HG03139 (cell line): ENCODE measurements around the gene CCSER2.
A peak's percentile ranks its signal among the peaks of the same experiment; 100 is the strongest.
"Not testable (repeated sequence)": the region's sequence is repeated elsewhere in the genome, so short reads cannot be mapped to it uniquely, and the experiment has no call there.

Experiments used
- ATAC-seq: cut with Tn5 transposase; IDR thresholded peaks from one replicate; pipeline ENCODE4 v1.9.1; 2021; ENCODE audit not compliant: unreplicated experiment

Gene CCSER2

GRCh38 chr10:84511709-84512285, 183.4 kb downstream of the CCSER2 start:
- ATAC-seq, result no peak

- no peak for ATAC-seq
These were observed 189.2 kb downstream of the CCSER2 start for GRCh38 chr10:84517554-84517953.

GRCh38 chr10:84519235-84519634, 190.8 kb downstream of the CCSER2 start:
- ATAC-seq, result no peak

- ATAC-seq, result no peak
These were observed 192.6 kb downstream of the CCSER2 start for GRCh38 chr10:84521013-84521412.

- no peak for ATAC-seq
These were observed 193.1 kb downstream of the CCSER2 start for GRCh38 chr10:84521468-84521867.

GRCh38 chr10:84522612-84523462, 194.4 kb downstream of the CCSER2 start:
- no peak for ATAC-seq

GRCh38 chr10:84523526-84523925, 195.1 kb downstream of the CCSER2 start:
- ATAC-seq, result no peak

GRCh38 chr10:84524435-84524834, 196.0 kb downstream of the CCSER2 start:
- ATAC-seq, result no peak

- ATAC-seq, result no peak
These were observed 196.9 kb downstream of the CCSER2 start for GRCh38 chr10:84525120-84525806.

- not testable (repeated sequence) for ATAC-seq
These were observed 197.4 kb downstream of the CCSER2 start for GRCh38 chr10:84525807-84526182.

- not testable (repeated sequence) for ATAC-seq
These were observed 199.0 kb downstream of the CCSER2 start for GRCh38 chr10:84527386-84527785.

GRCh38 chr10:84528526-84528925, 200.1 kb downstream of the CCSER2 start:
- not testable (repeated sequence) for ATAC-seq

GRCh38 chr10:84530724-84531325, 202.4 kb downstream of the CCSER2 start:
- ATAC-seq, result no peak

- ATAC-seq, result no peak
These were observed 203.0 kb downstream of the CCSER2 start for GRCh38 chr10:84531396-84531795.

- ATAC-seq, result no peak
These were observed 205.8 kb downstream of the CCSER2 start for GRCh38 chr10:84534168-84534567.

- ATAC-seq, result peak; percentile 67
These were observed 209.1 kb downstream of the CCSER2 start for GRCh38 chr10:84537447-84537931.

- no peak for ATAC-seq
These were observed 209.6 kb downstream of the CCSER2 start for GRCh38 chr10:84538036-84538435.

- no peak for ATAC-seq
These were observed 210.8 kb downstream of the CCSER2 start for GRCh38 chr10:84539216-84539615.

- ATAC-seq, result peak; percentile 4
These were observed 211.7 kb downstream of the CCSER2 start for GRCh38 chr10:84540022-84540616.

GRCh38 chr10:84540617-84541288, 212.4 kb downstream of the CCSER2 start:
- peak; percentile 83 for ATAC-seq
